ENCODE data around the gene ATAD1. TPM values are rescaled to one million over a fixed set of nuclear protein-coding genes. Genes with fewer than 3 reads are reported as not detected.
A peak's percentile ranks its signal among the peaks of the same experiment; 100 is the strongest.
"Not testable (repeated sequence)": the region's sequence is repeated elsewhere in the genome, so short reads cannot be mapped to it uniquely, and the experiment has no call there.

ATAD1 gene, protein sequence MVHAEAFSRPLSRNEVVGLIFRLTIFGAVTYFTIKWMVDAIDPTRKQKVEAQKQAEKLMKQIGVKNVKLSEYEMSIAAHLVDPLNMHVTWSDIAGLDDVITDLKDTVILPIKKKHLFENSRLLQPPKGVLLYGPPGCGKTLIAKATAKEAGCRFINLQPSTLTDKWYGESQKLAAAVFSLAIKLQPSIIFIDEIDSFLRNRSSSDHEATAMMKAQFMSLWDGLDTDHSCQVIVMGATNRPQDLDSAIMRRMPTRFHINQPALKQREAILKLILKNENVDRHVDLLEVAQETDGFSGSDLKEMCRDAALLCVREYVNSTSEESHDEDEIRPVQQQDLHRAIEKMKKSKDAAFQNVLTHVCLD
- 10 to 100 TPM; 39.4 to 42.8 TPM for total RNA-seq

GRCh38 chr10:87817609-87818504, at the start of gene ATAD1:
TSS of gene ATAD1 (minus strand) at chr10:87818226. CDS start at chr10:87814599, 3,627 bp downstream.
- intact Hi-C loops (cut with micrococcal nuclease), result loop anchor here (1.0 to 5.0 kb wide), 6 partner anchors 44 to 1344 kb away; partner anchors contain the start of gene PAPSS2
- Mint-ChIP-seq H3K36me3 (peaks cover 9% of the 10 kb centered on the region), H3K4me3 (peak within 1 kb of the TSS; percentile 97), H3K9me3 (no peaks in the 10 kb centered on the region), H3K27me3 (no peaks in the 10 kb centered on the region), H3K27ac (peak within 1 kb of the TSS; percentile 98), H3K4me1 (ENCODE audit: low read depth) (peaks cover 29% of the 10 kb centered on the region)
- POLR2A ChIA-PET, result interaction anchor here (0.7 to 2.2 kb wide), 7 partner anchors 11 to 462 kb away, joined by 3 to 33 read pairs (median 4); partner anchors contain the start of genes KLLN and PTEN
- CTCF ChIA-PET, result interaction anchor here (0.7 to 2.4 kb wide), 11 partner anchors 9 to 765 kb away, joined by 3 to 13 read pairs (median 5); partner anchors contain the start of genes KLLN, PTEN and RNLS
- peak; percentile 93 for DNase-seq

DNA sequence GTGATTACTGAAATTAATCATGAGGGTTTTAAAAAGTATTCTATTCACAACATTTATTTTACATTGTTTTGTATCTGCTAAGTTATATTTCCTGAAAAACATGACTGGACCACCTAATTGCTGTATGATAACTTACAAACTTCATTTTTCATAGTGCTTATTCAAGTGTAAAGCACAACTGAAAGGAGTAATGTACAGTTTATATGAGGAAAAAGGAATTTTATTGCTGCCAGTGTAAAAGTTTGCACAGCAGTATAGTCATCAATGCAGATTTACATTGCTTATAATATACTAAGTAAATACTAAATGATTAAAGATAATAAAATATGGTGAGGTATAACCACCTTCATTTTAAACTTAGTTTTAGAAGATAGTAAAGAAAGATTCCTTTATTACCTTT, 49.4 kb upstream of the ATAD1 start:
- H3K4me1 Mint-ChIP-seq (ENCODE audit: low read depth), result peaks cover 47% of the 10 kb centered on the region
- ChIA-PET POLR2A (no interaction called here), CTCF (no interaction called here)
- intact Hi-C loops (cut with micrococcal nuclease), result loop anchor here (5.0 to 10.0 kb wide), 2 partner anchors 50 to 957 kb away; no protein-coding TSS in a partner anchor
- H3K9me3 Mint-ChIP-seq, result no peaks in the 10 kb centered on the region
- no peak overlapping the region for H3K27ac Mint-ChIP-seq
- DNase-seq, result no peak
- peak overlapping the region; percentile 46 for H3K4me3 Mint-ChIP-seq
- peaks cover 15% of the 10 kb centered on the region for H3K36me3 Mint-ChIP-seq
- H3K27me3 Mint-ChIP-seq, result no peaks in the 10 kb centered on the region

- intact Hi-C loops (cut with micrococcal nuclease), result loop anchor here (5.0 to 10.0 kb wide), 2 partner anchors 51 to 958 kb away; no protein-coding TSS in a partner anchor
- Mint-ChIP-seq H3K27me3 (no peaks in the 10 kb centered on the region), H3K9me3 (no peaks in the 10 kb centered on the region), H3K4me3 (peak overlapping the region; percentile 48), H3K27ac (no peak overlapping the region), H3K4me1 (ENCODE audit: low read depth) (peaks cover 48% of the 10 kb centered on the region), H3K36me3 (peaks cover 15% of the 10 kb centered on the region)
- ChIA-PET CTCF (interaction anchor here (1.6 kb wide), 1 partner anchor 49 kb away, joined by 4 read pairs; the partner anchor contains the start of gene ATAD1), POLR2A (interaction anchor here (4.9 kb wide), 1 partner anchor 225 kb away, joined by 27 read pairs; no protein-coding TSS in a partner anchor)
- no peak for DNase-seq
Measured at GRCh38 chr10:87866412-87866974, 48.5 kb upstream of the ATAD1 start.

GRCh38 chr10:87865241-87865881, 47.3 kb upstream of the ATAD1 start:
- Mint-ChIP-seq H3K9me3 (no peaks in the 10 kb centered on the region), H3K36me3 (peaks cover 15% of the 10 kb centered on the region), H3K4me3 (peak overlapping the region; percentile 90), H3K4me1 (ENCODE audit: low read depth) (peaks cover 50% of the 10 kb centered on the region), H3K27ac (peak overlapping the region; percentile 82), H3K27me3 (no peaks in the 10 kb centered on the region)
- DNase-seq, result no peak
- CTCF ChIA-PET, result interaction anchor here (1.6 kb wide), 1 partner anchor 47 kb away, joined by 4 read pairs; the partner anchor contains the start of gene ATAD1
- intact Hi-C loops (cut with micrococcal nuclease), result loop anchor here (1.0 to 10.0 kb wide), 4 partner anchors 52 to 959 kb away; no protein-coding TSS in a partner anchor
- POLR2A ChIA-PET, result interaction anchor here (4.3 to 4.9 kb wide), 2 partner anchors 47 to 226 kb away, joined by 27 to 33 read pairs; partner anchors contain the start of gene ATAD1

- H3K4me3 Mint-ChIP-seq, result peak overlapping the region; percentile 90
- peak overlapping the region; percentile 82 for H3K27ac Mint-ChIP-seq
- peaks cover 15% of the 10 kb centered on the region for H3K36me3 Mint-ChIP-seq
- no peak for DNase-seq
- H3K9me3 Mint-ChIP-seq, result no peaks in the 10 kb centered on the region
- intact Hi-C loops (cut with micrococcal nuclease), result loop anchor here (1.0 to 10.0 kb wide), 8 partner anchors 53 to 1388 kb away; partner anchors contain the start of genes LIPA and PAPSS2
- peaks cover 50% of the 10 kb centered on the region for H3K4me1 Mint-ChIP-seq (ENCODE audit: low read depth)
- CTCF ChIA-PET, result no interaction called here
- POLR2A ChIA-PET, result interaction anchor here (1.1 to 4.9 kb wide), 3 partner anchors 46 to 231 kb away, joined by 3 to 33 read pairs (median 27); partner anchors contain the start of gene ATAD1
- no peaks in the 10 kb centered on the region for H3K27me3 Mint-ChIP-seq
Measured at GRCh38 chr10:87864496-87865059, 46.6 kb upstream of the ATAD1 start.

- H3K27me3 Mint-ChIP-seq, H3K9me3 Mint-ChIP-seq, CTCF ChIA-PET: not testable (repeated sequence)
- H3K36me3 Mint-ChIP-seq, result peaks cover 15% of the 10 kb centered on the region
- H3K4me1 Mint-ChIP-seq (ENCODE audit: low read depth), result peaks cover 46% of the 10 kb centered on the region
- DNase-seq, result peak; percentile 44
- POLR2A ChIA-PET, result interaction anchor here (1.1 to 4.9 kb wide), 5 partner anchors 46 to 525 kb away, joined by 3 to 33 read pairs (median 10); partner anchors contain the start of gene ATAD1
- H3K4me3 Mint-ChIP-seq, result peak overlapping the region; percentile 90
- peak overlapping the region; percentile 94 for H3K27ac Mint-ChIP-seq
- intact Hi-C loops (cut with micrococcal nuclease), result loop anchor here (2.0 to 10.0 kb wide), 8 partner anchors 201 to 1388 kb away; partner anchors contain the start of genes FAS, LIPA and PAPSS2
Measured at GRCh38 chr10:87863951-87864495, 46.0 kb upstream of the ATAD1 start.

GRCh38 chr10:87863053-87863943, 45.3 kb upstream of the ATAD1 start, which contains the start of the genes KLLN and PTEN:
TSS of gene KLLN (minus strand) at chr10:87863533. CDS start at chr10:87862487, 1,046 bp downstream.
TSS of gene PTEN (plus strand) at chr10:87863625. CDS start at chr10:87864470, 845 bp downstream.
- H3K27ac Mint-ChIP-seq, result peak within 1 kb of the TSS; percentile 94
- CTCF ChIA-PET, result interaction anchor here (1.1 to 3.6 kb wide), 11 partner anchors 18 to 690 kb away, joined by 3 to 34 read pairs (median 6); partner anchors contain the start of gene ATAD1
- POLR2A ChIA-PET, result interaction anchor here (0.6 to 4.9 kb wide), 10 partner anchors 11 to 719 kb away, joined by 3 to 33 read pairs (median 4); partner anchors contain the start of genes ATAD1 and RNLS
- peaks cover 39% of the 10 kb centered on the region for H3K4me1 Mint-ChIP-seq (ENCODE audit: low read depth)
- H3K4me3 Mint-ChIP-seq, result peak within 1 kb of the TSS; percentile 90
- H3K9me3 Mint-ChIP-seq, result no peaks in the 10 kb centered on the region
- H3K36me3 Mint-ChIP-seq, result peaks cover 15% of the 10 kb centered on the region
- H3K27me3 Mint-ChIP-seq, result no peaks in the 10 kb centered on the region
- intact Hi-C loops (cut with micrococcal nuclease), result loop anchor here (2.0 to 10.0 kb wide), 7 partner anchors 206 to 1389 kb away; partner anchors contain the start of genes FAS, LIPA and PAPSS2
- DNase-seq, result peak; percentile 88

- Mint-ChIP-seq H3K27ac (peak overlapping the region; percentile 94), H3K27me3 (no peaks in the 10 kb centered on the region), H3K4me1 (ENCODE audit: low read depth) (peaks cover 37% of the 10 kb centered on the region), H3K9me3 (no peaks in the 10 kb centered on the region), H3K4me3 (peak overlapping the region; percentile 90), H3K36me3 (peaks cover 15% of the 10 kb centered on the region)
- peak; percentile 82 for DNase-seq
- POLR2A ChIA-PET, result interaction anchor here (0.6 to 4.9 kb wide), 13 partner anchors 11 to 720 kb away, joined by 3 to 33 read pairs (median 5); partner anchors contain the start of genes ATAD1, MINPP1 and RNLS
- CTCF ChIA-PET, result interaction anchor here (0.8 to 3.6 kb wide), 14 partner anchors 17 to 720 kb away, joined by 3 to 34 read pairs (median 4); partner anchors contain the start of gene ATAD1
- intact Hi-C loops (cut with micrococcal nuclease), result loop anchor here (1.0 to 10.0 kb wide), 12 partner anchors 44 to 1390 kb away; partner anchors contain the start of genes ATAD1, FAS, LIPA and PAPSS2
Measured at GRCh38 chr10:87862679-87863052, 44.6 kb upstream of the ATAD1 start.

Measured in activated CD4-positive, alpha-beta memory T cell treated with anti-CD3 and anti-CD28 coated beads for 36 hours (primary cell).